ENCODE data around the gene LAYN. TPM values are rescaled to one million over a fixed set of nuclear protein-coding genes. Genes with fewer than 3 reads are reported as not detected.

Gene LAYN
- total and polyA plus RNA-seq, 9 of the 15 experiments (the other 6 are each of a cell fraction or from before 2014, with no cell fraction given) = not detected

GRCh38 chr11:111526501-111526900, 14.0 kb upstream of the LAYN start (continued):
- no peak for TF ChIP-seq THAP12 (CRISPR knock-in tag; IDR thresholded peaks at IDR 0.05)
- TF ChIP-seq ZNF384 (IDR thresholded peaks at IDR 0.05; ENCODE audit: low read depth, low read length) = no peak
- TF ChIP-seq ZNF764 (CRISPR knock-in tag; IDR thresholded peaks at IDR 0.05; ENCODE audit: low read depth) = no peak

- no peak for FAIRE-seq
- Histone ChIP-seq H3K27me3 (ENCODE audit: control insufficient read depth in 2 of 2, insufficient read depth in 2 of 2, low read length in 2 of 2) (peaks cover 5 to 20% of the 10 kb centered on the region in 2 experiments), H3K36me3 (ENCODE audit: control insufficient read depth, insufficient read depth, low read length) (no peaks in the 10 kb centered on the region), H3K4me3 (no peak overlapping the region), H3K27ac (ENCODE audit: extremely low read depth, low read depth, low read length) (no peak overlapping the region), H3K4me1 (replicated peaks in 1 of 2; ENCODE audit: control insufficient read depth in 2 of 2, insufficient read depth in 2 of 2, low read length in 2 of 2) (no peaks in the 10 kb centered on the region), H3K9ac (ENCODE audit: insufficient read depth in 1 of 2, low read depth in 2 of 2, low read length in 2 of 2) (no peak overlapping the region), H3K79me2 (ENCODE audit: control insufficient read depth, insufficient read depth, low read length) (no peaks in the 10 kb centered on the region), H4K20me1 (replicated peaks; ENCODE audit: control insufficient read depth, insufficient read depth, low read length) (no peaks in the 10 kb centered on the region), H3K9me3 (replicated peaks; ENCODE audit: control insufficient read depth, insufficient read depth, low read depth, low read length) (no peaks in the 10 kb centered on the region), H3K4me2 (ENCODE audit: insufficient read depth, low read length) (no peak overlapping the region), H3K9me1 (ENCODE audit: control insufficient read depth, insufficient read depth, low read length) (no peaks in the 10 kb centered on the region), H2AFZ (ENCODE audit: low read depth, low read length) (no peak overlapping the region)
- CTCF ChIA-PET (ENCODE audit: low intra/inter-chr PET ratio) = no interaction called here
- no peak for ATAC-seq
- intact Hi-C loops (cut with micrococcal nuclease) (no loop called here), in situ Hi-C loops (cut with MboI) (no loop called here)
- POLR2A ChIA-PET = no interaction called here
- 0% methylated on average over 1 of the region's 1 CpG for WGBS (ENCODE audit: insufficient coverage, low coverage, missing lambda C conversion rate)
- BruUV-seq (replicated peaks) = no TSS peak
- TF ChIP-seq ZNF316 (IDR thresholded peaks at IDR 0.05) = peak; percentile 66
- TF ChIP-seq MAFK (IDR thresholded peaks at IDR 0.05; ENCODE audit: low read length) = 0 out of 2 replicates have a peak, but pooled peaks have one; percentile 39
- 0 out of 2 replicates have a peak, but pooled peaks have one; percentile 12 for TF ChIP-seq MAFF (IDR thresholded peaks at IDR 0.05; ENCODE audit: low read length)
- TF ChIP-seq C11orf30 (IDR thresholded peaks at IDR 0.05; ENCODE audit: low read depth) = peak; percentile 46; the same call in 1 of the 2 replicates
- peak; percentile 53; the same call in 1 of the 2 replicates for TF ChIP-seq MAFG (tag; conservative IDR thresholded peaks at IDR 0.05)
- TF ChIP-seq ZMIZ1 (IDR thresholded peaks at IDR 0.05; ENCODE audit: low read depth in 2 of 2, low read length in 2 of 2) = no peak
- TF ChIP-seq ATF7 (IDR thresholded peaks at IDR 0.05) = no peak
- DNase-seq (ENCODE audit: extremely low read depth in 1 of 4, low spot score in 3 of 4) = no peak
Measured at GRCh38 chr11:111527279-111527678, 13.2 kb upstream of the LAYN start.

Data from K562 (cell line).